Duodenal mucosa (tissue), 2 donors: ENCODE results near the gene CELSR3.

Source experiments
- H3K27ac ChIP-seq: one replicate; pipeline ENCODE4 v1.7.0; 2013; ENCODE audit warnings: low read depth, low read length
- H3K27me3 ChIP-seq, 2 donors: one replicate each; pipeline ENCODE4 v1.7.0; 2013; ENCODE audit warnings: low read length in 2 of 2, control low read depth in 1 of 2; ENCODE audit not compliant: insufficient read depth in 2 of 2, control insufficient read depth in 1 of 2
- H3K36me3 ChIP-seq, 2 donors: one replicate each; pipeline ENCODE4 v1.7.0; 2013; ENCODE audit warnings: low read length in 2 of 2, control low read depth in 1 of 2; ENCODE audit not compliant: insufficient read depth in 2 of 2, control insufficient read depth in 1 of 2
- H3K4me1 ChIP-seq, 2 donors: one replicate each; pipeline ENCODE4 v1.7.0; 2013; ENCODE audit warnings: low read length in 2 of 2, control low read depth in 1 of 2; ENCODE audit not compliant: insufficient read depth in 2 of 2, control insufficient read depth in 1 of 2
- H3K4me3 ChIP-seq, 2 donors: one replicate each; pipeline ENCODE4 v1.7.0; 2013; ENCODE audit warnings: low read length in 2 of 2, low read depth in 1 of 2
- H3K9ac ChIP-seq, 2 donors: one replicate each; pipeline ENCODE4 v1.7.0; 2013; ENCODE audit warnings: low read length in 2 of 2, low read depth in 1 of 2
- H3K9me3 ChIP-seq, 2 donors: one replicate each; pipeline ENCODE4 v1.7.0; 2013; ENCODE audit warnings: low read length in 2 of 2, control low read depth in 1 of 2; ENCODE audit not compliant: control insufficient read depth in 1 of 2

The CELSR3 gene

DNA sequence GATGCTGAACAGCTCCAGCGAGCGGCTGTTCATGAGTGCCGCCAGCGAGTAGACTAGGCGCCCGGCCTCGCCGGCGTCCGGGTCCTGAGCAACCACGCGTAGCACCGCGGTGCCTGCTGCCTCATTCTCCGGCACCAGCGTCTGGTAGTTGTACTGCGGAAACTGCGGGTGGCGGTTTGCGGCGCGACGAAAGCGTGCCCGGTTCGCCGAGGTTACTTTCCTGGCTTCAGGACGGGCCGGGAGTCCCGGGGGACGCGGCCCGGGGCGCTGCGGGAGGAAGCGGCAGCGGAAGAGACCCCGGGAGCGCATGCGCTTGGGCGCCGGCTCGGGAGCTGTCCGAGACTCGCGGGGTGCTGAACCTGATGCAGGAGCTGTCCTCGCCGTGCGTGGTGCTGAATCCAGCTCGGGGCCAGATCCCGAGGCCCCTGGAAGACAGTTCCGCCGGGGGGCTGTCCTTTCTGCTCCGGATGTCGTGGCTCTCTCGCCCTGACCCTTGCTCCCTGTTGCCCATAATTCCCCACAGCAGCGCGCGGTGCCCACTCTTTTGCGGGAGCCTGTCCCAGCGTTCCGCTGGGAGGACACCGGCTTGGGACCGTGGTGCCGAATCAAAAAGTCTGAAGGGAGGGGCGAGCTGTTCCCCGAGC is 1.1 kb downstream of the CELSR3 start:
- Histone ChIP-seq H3K27ac (no peak overlapping the region), H3K9ac (no peak overlapping the region), H3K36me3 (no peaks in the 10 kb centered on the region), H3K4me1 (peaks cover 0 to 20% of the 10 kb centered on the region in 2 donors), H3K9me3 (no peaks in the 10 kb centered on the region), H3K27me3 (no peaks in the 10 kb centered on the region), H3K4me3 (peak overlapping the region; percentile 34 to 50)

DNA sequence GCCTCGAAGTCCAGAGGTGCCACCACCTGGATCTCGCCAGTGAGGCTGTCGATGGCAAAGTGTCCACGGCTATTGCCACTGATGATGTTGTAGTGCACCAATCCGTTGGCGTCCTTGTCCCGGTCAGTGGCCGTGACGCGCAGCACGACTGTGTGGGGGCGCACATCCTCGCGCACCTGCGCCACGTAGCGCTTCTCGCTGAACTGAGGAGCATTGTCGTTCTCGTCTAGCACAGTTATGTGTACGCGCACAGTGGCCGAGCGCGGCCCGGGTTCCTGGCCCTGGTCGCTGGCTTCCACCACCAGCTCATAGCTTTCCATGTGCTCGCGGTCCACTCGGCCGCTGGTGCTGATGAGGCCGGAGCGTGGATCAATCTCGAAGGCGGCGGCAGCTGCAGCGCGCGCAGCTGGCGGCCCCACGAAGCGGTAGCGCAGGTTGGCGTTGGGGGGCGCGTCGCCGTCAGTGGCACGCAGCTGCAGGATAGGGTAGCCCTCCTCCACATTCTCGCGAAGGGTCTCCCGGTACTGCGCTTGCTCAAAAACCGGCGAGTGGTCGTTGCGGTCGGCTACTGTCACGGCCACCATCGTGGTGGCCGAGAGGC is 1.8 kb downstream of the CELSR3 start:
- no peak overlapping the region for H3K27ac ChIP-seq
- H3K9ac ChIP-seq, result no peak overlapping the region
- no peaks in the 10 kb centered on the region for H3K27me3 ChIP-seq
- H3K4me3 ChIP-seq, result peak overlapping the region in 1 of 2 donors; percentile 50
- H3K4me1 ChIP-seq, result peaks cover 0 to 24% of the 10 kb centered on the region in 2 donors
- H3K9me3 ChIP-seq, result no peaks in the 10 kb centered on the region
- no peaks in the 10 kb centered on the region for H3K36me3 ChIP-seq

GRCh38 chr3:48656841-48657281 is 5.8 kb downstream of the CELSR3 start:
- Histone ChIP-seq H3K36me3 (no peaks in the 10 kb centered on the region), H3K9me3 (no peaks in the 10 kb centered on the region), H3K4me1 (peaks cover 0 to 17% of the 10 kb centered on the region in 2 donors), H3K9ac (peak overlapping the region in 1 of 2 donors; percentile 25), H3K27ac (no peak overlapping the region), H3K27me3 (no peaks in the 10 kb centered on the region), H3K4me3 (peak overlapping the region; percentile 61 to 62)

DNA sequence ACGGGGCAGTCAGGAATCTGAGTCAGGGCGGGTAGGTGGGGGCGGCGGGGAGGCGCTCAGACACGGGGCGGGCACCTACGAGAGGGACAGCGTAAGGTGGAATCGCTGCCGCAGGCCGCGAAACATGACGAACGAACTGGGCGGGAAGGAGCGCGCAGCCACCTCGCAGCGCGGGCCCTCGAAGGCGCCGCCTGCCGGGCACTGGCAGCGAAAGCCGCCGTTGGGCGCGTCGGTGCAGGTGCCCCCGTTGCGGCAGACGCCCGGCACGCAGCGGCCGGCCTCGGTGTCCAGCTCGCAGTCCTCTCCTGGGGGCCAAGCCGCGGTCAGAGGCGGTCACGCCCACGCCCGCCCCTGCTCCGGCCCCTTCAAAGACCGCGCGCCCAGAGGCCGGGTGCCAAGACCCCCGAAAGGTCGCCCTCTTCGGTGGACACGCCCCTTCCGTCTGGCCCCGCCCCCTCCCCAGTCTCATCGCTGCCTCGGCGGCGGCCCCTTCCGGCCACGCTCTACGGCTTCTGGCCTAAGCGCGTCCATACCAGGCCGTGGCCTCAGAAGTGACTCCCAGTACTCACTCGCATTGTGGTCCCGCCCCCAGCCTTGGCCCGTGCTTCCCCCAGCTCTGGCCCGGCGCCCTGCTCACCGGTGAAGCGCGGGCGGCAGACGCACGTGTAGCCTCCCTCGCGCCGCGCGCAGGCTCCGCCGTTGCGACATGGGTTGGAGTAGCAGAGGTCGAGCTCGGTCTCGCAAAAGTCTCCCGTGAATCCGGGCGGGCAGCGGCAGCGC is 6.4 kb downstream of the CELSR3 start:
- H3K4me1 ChIP-seq, result peaks cover 0 to 17% of the 10 kb centered on the region in 2 donors
- H3K36me3 ChIP-seq, result no peaks in the 10 kb centered on the region
- H3K27me3 ChIP-seq, result no peaks in the 10 kb centered on the region
- H3K4me3 ChIP-seq, result peak overlapping the region; percentile 61 to 62
- H3K27ac ChIP-seq, result peak overlapping the region; percentile 42
- H3K9me3 ChIP-seq, result no peaks in the 10 kb centered on the region
- H3K9ac ChIP-seq, result peak overlapping the region; percentile 25 to 47

GRCh38 chr3:48655606-48656005 is 7.1 kb downstream of the CELSR3 start:
- Histone ChIP-seq H3K36me3 (no peaks in the 10 kb centered on the region), H3K4me3 (peak overlapping the region; percentile 8 to 61), H3K9me3 (no peaks in the 10 kb centered on the region), H3K9ac (no peak overlapping the region), H3K4me1 (peaks cover 0 to 17% of the 10 kb centered on the region in 2 donors), H3K27ac (no peak overlapping the region), H3K27me3 (no peaks in the 10 kb centered on the region)

- no peaks in the 10 kb centered on the region for H3K36me3 ChIP-seq
- peaks cover 0 to 17% of the 10 kb centered on the region in 2 donors for H3K4me1 ChIP-seq
- H3K9me3 ChIP-seq, result no peaks in the 10 kb centered on the region
- no peak overlapping the region for H3K9ac ChIP-seq
- no peak overlapping the region for H3K27ac ChIP-seq
- H3K27me3 ChIP-seq, result no peaks in the 10 kb centered on the region
- H3K4me3 ChIP-seq, result no peak overlapping the region
These were observed 7.6 kb downstream of the CELSR3 start for GRCh38 chr3:48655063-48655462.

- Histone ChIP-seq H3K9ac (no peak overlapping the region), H3K27me3 (no peaks in the 10 kb centered on the region), H3K9me3 (no peaks in the 10 kb centered on the region), H3K27ac (no peak overlapping the region), H3K36me3 (no peaks in the 10 kb centered on the region), H3K4me3 (no peak overlapping the region), H3K4me1 (peaks cover 0 to 17% of the 10 kb centered on the region in 2 donors)
These were observed 9.6 kb downstream of the CELSR3 start for GRCh38 chr3:48652923-48653715.

DNA sequence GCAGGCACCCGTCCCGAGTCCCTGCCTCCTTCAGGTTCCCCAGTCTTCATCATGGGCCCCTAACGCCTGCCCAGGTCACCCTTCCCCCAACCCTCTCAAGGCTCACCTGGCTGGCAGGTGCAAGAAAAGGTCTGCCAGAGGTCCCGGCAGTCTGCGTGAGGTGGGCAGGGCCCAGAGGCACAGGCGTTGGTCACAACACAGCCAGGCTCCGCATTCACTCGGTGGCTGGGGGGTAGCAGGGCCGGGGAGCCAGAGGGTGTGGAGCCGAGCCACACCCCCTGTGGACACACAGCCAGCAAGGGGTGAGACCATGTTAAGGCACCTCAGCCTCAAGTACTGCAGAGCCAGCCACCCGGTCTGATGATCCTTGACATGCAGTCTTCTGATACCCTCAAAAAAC is 10.9 kb downstream of the CELSR3 start:
- Histone ChIP-seq H3K27ac (no peak overlapping the region), H3K9me3 (no peaks in the 10 kb centered on the region), H3K9ac (no peak overlapping the region), H3K27me3 (no peaks in the 10 kb centered on the region), H3K36me3 (no peaks in the 10 kb centered on the region), H3K4me3 (no peak overlapping the region), H3K4me1 (peaks cover 0 to 12% of the 10 kb centered on the region in 2 donors)

DNA sequence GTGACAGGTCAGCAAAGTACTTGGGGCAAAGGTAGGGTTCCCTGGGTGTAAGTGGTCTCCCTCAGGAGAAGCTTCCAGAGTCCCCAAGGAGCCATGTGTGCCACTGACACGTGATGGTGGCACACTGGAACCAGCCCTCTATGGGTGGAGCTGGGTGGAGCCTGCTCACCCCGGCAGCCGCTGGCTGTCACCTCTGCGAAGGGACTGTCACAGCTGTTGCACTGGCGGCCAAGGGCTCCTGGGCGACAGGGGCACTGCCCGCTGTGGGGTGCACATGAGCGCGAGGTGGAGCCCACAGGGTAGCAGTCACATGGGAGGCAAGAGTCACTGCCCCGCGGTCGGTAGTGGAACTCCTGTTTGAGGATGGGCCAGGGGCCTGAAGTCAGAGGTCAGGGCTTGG is 12.0 kb downstream of the CELSR3 start:
- Histone ChIP-seq H3K9me3 (no peaks in the 10 kb centered on the region), H3K27me3 (no peaks in the 10 kb centered on the region), H3K36me3 (no peaks in the 10 kb centered on the region), H3K4me3 (no peak overlapping the region), H3K4me1 (peaks cover 0 to 7% of the 10 kb centered on the region in 2 donors), H3K9ac (no peak overlapping the region), H3K27ac (no peak overlapping the region)
